GM11168 (cell line): ENCODE data around the gene TEX261.

Source experiments
- in situ Hi-C: fragments of 300-500 bp; cut with MboI; formaldehyde crosslinking; loops from one replicate; pipeline ENCODE4 v1.12.0; 2022; ENCODE audit warnings: low sequenced_read_pairs; ENCODE audit not compliant: unreplicated experiment

The TEX261 gene

GRCh38 chr2:70983506-70984227 lies 11.0 kb downstream of the TEX261 start:
- in situ Hi-C loops = no loop called here

- in situ Hi-C loops = no loop called here
These were observed 11.7 kb downstream of the TEX261 start for GRCh38 chr2:70982971-70983370.

- in situ Hi-C loops = no loop called here
These were observed 12.5 kb downstream of the TEX261 start for GRCh38 chr2:70981866-70982810.

GRCh38 chr2:70981421-70981820 lies 13.3 kb downstream of the TEX261 start:
- in situ Hi-C loops = no loop called here

- in situ Hi-C loops = no loop called here
These were observed 15.0 kb downstream of the TEX261 start for GRCh38 chr2:70979626-70980025.

- in situ Hi-C loops = no loop called here
These were observed 15.5 kb downstream of the TEX261 start for GRCh38 chr2:70979180-70979488.

- in situ Hi-C loops = no loop called here
These were observed 16.1 kb downstream of the TEX261 start, which contains the start of gene ANKRD53 for GRCh38 chr2:70978341-70979179. Gene ANKRD53, plus strand, starts transcription at chr2:70978630. Its CDS starts 16 bp downstream, at chr2:70978646.

GRCh38 chr2:70977605-70978205 lies 17.0 kb downstream of the TEX261 start:
- in situ Hi-C loops = no loop called here

- in situ Hi-C loops = no loop called here
These were observed 19.4 kb downstream of the TEX261 start for GRCh38 chr2:70975237-70975636.

- in situ Hi-C loops = no loop called here
These were observed 20.1 kb downstream of the TEX261 start for GRCh38 chr2:70974592-70974991.

GRCh38 chr2:70967189-70967588 lies 27.5 kb downstream of the TEX261 start:
- in situ Hi-C loops = no loop called here

GRCh38 chr2:70966681-70967080 lies 28.0 kb downstream of the TEX261 start:
- in situ Hi-C loops = no loop called here

- in situ Hi-C loops = no loop called here
These were observed 29.2 kb downstream of the TEX261 start for GRCh38 chr2:70965506-70965905.

- in situ Hi-C loops = no loop called here
These were observed 29.9 kb downstream of the TEX261 start for GRCh38 chr2:70964596-70965386.

GRCh38 chr2:70964133-70964532 lies 30.5 kb downstream of the TEX261 start:
- in situ Hi-C loops = no loop called here

GRCh38 chr2:70962885-70963878 lies 31.5 kb downstream of the TEX261 start:
- in situ Hi-C loops = no loop called here

- in situ Hi-C loops = no loop called here
These were observed 32.3 kb downstream of the TEX261 start for GRCh38 chr2:70962211-70962884.

GRCh38 chr2:70961648-70961994 lies 33.1 kb downstream of the TEX261 start:
- in situ Hi-C loops = no loop called here
